Suprapubic skin (tissue), 3 donors: ENCODE results near the gene AFAP1L2.

ENCODE experiments used
- CTCF ChIP-seq, 2 donors: fragments of 200-600 bp in 1 of 2; fragments of 450-650 bp in 1 of 2; sonication (generic) in 1 of 2; IDR thresholded peaks; one replicate each; pipeline ENCODE4 v1.5.1; 2016 to 2019; ENCODE audit warnings: antibody characterized with exemption in 2 of 2, mild to moderate bottlenecking in 1 of 2, moderate library complexity in 1 of 2
- POLR2A ChIP-seq, 2 donors: fragments of 450-650 bp; IDR thresholded peaks; one replicate each; pipeline ENCODE4 v1.6.1; 2017; ENCODE audit warnings: antibody characterized with exemption in 2 of 2, mild to moderate bottlenecking in 2 of 2, moderate library complexity in 2 of 2

DNA sequence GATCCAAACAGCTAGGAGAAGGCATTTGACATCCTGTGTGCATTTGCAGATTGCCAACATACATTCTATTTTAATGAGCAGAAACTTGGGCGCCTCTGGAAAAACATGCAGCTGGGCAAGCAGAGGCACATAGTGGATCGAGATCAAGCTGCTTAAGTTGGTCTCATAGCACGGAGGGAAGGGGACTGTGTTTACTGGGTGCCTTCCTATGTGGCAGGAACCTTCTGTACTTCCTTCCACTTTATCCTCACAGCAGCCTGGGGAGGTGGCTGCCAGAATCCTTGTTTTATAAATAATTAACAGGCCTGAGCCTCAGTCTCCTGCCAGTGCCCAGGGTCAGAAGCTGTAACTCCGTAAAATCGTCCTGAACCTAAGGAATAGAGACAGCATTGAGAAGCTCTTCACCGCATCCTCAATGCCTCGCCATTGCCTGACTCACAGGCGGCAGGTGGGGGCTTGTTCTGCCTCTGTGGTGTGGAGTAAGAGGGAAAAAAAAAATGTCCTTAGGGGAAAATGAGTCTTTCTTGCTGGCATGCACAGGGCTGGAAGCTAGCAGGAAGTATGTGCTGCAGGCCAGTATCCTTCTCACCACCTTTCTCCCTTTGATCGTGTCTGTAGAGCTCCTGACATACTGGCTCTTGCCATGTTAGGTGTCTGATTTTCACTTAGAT is 159.0 kb downstream of the AFAP1L2 start:
- TF ChIP-seq CTCF (IDR thresholded peaks at IDR 0.05) (no peak), POLR2A (IDR thresholded peaks at IDR 0.05) (no peak)
